Fibroblast of mammary gland (primary cell): ENCODE results near the gene ABCD3.

Experiments
- DNase-seq: peaks from one replicate; pipeline ENCODE4 v3.0.0-alpha.2; 2010; ENCODE audit warnings: low read depth
- H3K4me3 ChIP-seq: 2 replicates; pipeline ENCODE4 v1.5.1; 2011; ENCODE audit warnings: low read depth, mild to moderate bottlenecking, low read length, moderate library complexity; ENCODE audit not compliant: control insufficient read depth
- CTCF ChIP-seq: conservative IDR thresholded peaks from 2 replicates; pipeline ENCODE4 v1.5.1; 2011; ENCODE audit warnings: low read depth, low read length, inconsistent platforms; ENCODE audit not compliant: control insufficient read depth, insufficient read depth

The ABCD3 gene

DNA sequence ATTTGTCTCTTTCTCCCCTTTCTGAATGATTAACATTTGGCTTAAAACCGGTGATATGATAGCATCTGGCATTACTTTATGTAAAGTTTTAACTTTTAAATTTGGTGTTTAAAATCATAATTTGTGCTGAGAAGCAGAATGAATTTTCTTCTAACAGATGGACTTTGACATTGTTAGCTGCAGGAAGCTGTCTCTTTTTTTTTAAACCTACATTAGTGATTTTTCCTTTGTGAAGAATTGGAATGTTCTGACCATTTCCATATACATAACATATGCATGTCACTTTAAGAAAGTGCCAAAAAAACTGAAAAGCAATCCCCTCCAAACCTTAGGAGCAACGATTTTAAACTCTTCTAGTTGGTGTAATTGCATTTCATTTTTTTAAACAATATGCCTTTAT is 101.2 kb downstream of the ABCD3 start:
- TF ChIP-seq CTCF: no peak
- DNase-seq: no peak
- H3K4me3 ChIP-seq: no peak overlapping the region

GRCh38 chr1:94522304-94522703 is 104.1 kb downstream of the ABCD3 start:
- peak; percentile 58 for TF ChIP-seq CTCF
- no peak overlapping the region for H3K4me3 ChIP-seq
- peak; percentile 78 for DNase-seq

- no peak overlapping the region for H3K4me3 ChIP-seq
- DNase-seq: no peak
- TF ChIP-seq CTCF: no peak
Measured at GRCh38 chr1:94524531-94524930, 106.3 kb downstream of the ABCD3 start.

- TF ChIP-seq CTCF: no peak
- no peak for DNase-seq
- H3K4me3 ChIP-seq: no peak overlapping the region
Measured at GRCh38 chr1:94526152-94526980, 108.2 kb downstream of the ABCD3 start.

DNA sequence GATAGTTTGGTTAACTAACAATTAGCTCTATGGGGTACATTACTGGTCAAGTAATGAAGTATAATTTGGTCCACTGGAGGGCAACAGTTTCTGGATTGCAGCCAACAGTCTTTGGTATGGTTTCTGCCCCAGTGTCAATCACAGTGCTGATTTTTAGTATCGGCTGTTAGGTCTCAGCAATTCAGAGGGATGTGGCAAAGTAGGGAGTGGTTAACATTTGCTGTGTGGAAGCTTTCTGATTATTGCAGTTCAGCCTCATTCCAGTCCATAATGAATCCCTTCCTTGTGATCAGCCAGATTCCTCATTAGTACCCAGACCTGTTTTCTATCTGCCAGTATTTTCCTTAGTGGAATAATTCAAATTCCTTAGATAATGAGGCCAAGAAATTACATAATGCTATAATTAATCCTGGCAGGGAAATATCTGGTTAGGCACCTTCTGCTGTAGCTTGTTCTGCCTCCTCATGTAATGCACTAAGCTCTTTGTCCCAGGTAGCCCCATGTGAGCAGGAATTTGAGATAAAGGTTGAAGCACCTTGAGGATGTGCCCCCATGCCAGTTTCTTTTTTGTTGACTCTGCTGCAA is 109.3 kb downstream of the ABCD3 start:
- DNase-seq: peak; percentile 55
- TF ChIP-seq CTCF: peak; percentile 6

GRCh38 chr1:94528299-94528698 is 110.1 kb downstream of the ABCD3 start:
- peak; percentile 48 for DNase-seq
- peak; percentile 5 for TF ChIP-seq CTCF
- no peak overlapping the region for H3K4me3 ChIP-seq

More for the DNA sequence above, 109.3 kb downstream of the ABCD3 start:
- H3K4me3 ChIP-seq: no peak overlapping the region
